T follicular helper cell (primary cell): ENCODE data around the gene NSMF.
"Not testable (repeated sequence)": the region's sequence is repeated elsewhere in the genome, so short reads cannot be mapped to it uniquely, and the experiment has no call there.

Source experiments
- DNase-seq: peaks from one replicate; pipeline ENCODE4 v3.0.0-alpha.2; 2020; ENCODE audit warnings: low read depth

Gene NSMF

GRCh38 chr9:137410891-137411249 is 48.3 kb downstream of the NSMF start:
- no peak for DNase-seq

GRCh38 chr9:137410236-137410890 is 48.8 kb downstream of the NSMF start:
- not testable (repeated sequence) for DNase-seq

- no peak for DNase-seq
These were observed 49.6 kb downstream of the NSMF start for GRCh38 chr9:137409515-137409914.

- DNase-seq, result no peak
These were observed 50.3 kb downstream of the NSMF start for GRCh38 chr9:137408651-137409405.

- no peak for DNase-seq
These were observed 51.4 kb downstream of the NSMF start for GRCh38 chr9:137407590-137408300.

- DNase-seq, result peak; percentile 56
These were observed 52.1 kb downstream of the NSMF start for GRCh38 chr9:137406876-137407589.

GRCh38 chr9:137406085-137406760 is 52.9 kb downstream of the NSMF start:
- DNase-seq, result no peak

GRCh38 chr9:137405677-137406081 is 53.5 kb downstream of the NSMF start:
- DNase-seq, result no peak

- no peak for DNase-seq
These were observed 54.1 kb downstream of the NSMF start for GRCh38 chr9:137404961-137405567.

GRCh38 chr9:137403269-137403668 is 55.9 kb downstream of the NSMF start:
- no peak for DNase-seq

GRCh38 chr9:137402746-137403145 is 56.4 kb downstream of the NSMF start:
- DNase-seq, result no peak

GRCh38 chr9:137398561-137399468 is 60.3 kb downstream of the NSMF start:
- no peak for DNase-seq

- no peak for DNase-seq
These were observed 61.3 kb downstream of the NSMF start for GRCh38 chr9:137397675-137398423.
